Right lobe of liver (tissue), 6 donors: ENCODE data around the gene AFAP1. TPM values are rescaled to one million over a fixed set of nuclear protein-coding genes. Genes with fewer than 3 reads are reported as not detected.
A peak's percentile ranks its signal among the peaks of the same experiment; 100 is the strongest.

Experiments
- ATAC-seq, 4 donors: fragments of 200-7000 bp; cut with Tn5 transposase; one replicate each; pipeline ENCODE4 v1.9.1; 2020; ENCODE audit warnings: mild to moderate bottlenecking in 4 of 4, moderate library complexity in 4 of 4
- DNase-seq, 3 donors: peaks; one replicate each; pipeline ENCODE4 v3.0.0-alpha.2; 2020
- H3K27ac ChIP-seq, 3 donors: fragments of 200-600 bp; one replicate each; pipeline ENCODE4 v1.8.0; 2022
- H3K27me3 ChIP-seq, 2 donors: fragments of 200-600 bp; one replicate each; pipeline ENCODE4 v1.8.0; 2022
- H3K36me3 ChIP-seq, 4 donors: fragments of 200-600 bp; sonication (generic) in 1 of 4; one replicate each; pipeline versions ENCODE4 v1.5.1 to v1.8.0; 2017 to 2022; ENCODE audit warnings: control low read depth in 1 of 4
- H3K4me1 ChIP-seq, 4 donors: fragments of 200-600 bp; sonication (generic) in 1 of 4; one replicate each; pipeline versions ENCODE4 v1.5.1 to v1.8.0; 2017 to 2022; ENCODE audit warnings: control low read depth in 1 of 4
- H3K4me3 ChIP-seq, 3 donors: fragments of 200-600 bp; one replicate each; pipeline ENCODE4 v1.8.0; 2022
- H3K9me3 ChIP-seq, 4 donors: fragments of 200-600 bp; sonication (generic) in 1 of 4; one replicate each; pipeline versions ENCODE4 v1.5.1 to v1.8.0; 2017 to 2022; ENCODE audit warnings: control low read depth in 1 of 4
- POLR2A ChIP-seq: fragments of 450-650 bp; IDR thresholded peaks from one replicate; pipeline ENCODE4 v1.6.1; 2017; ENCODE audit warnings: antibody characterized with exemption, mild to moderate bottlenecking
- WGBS: methylation state at CpG from one replicate; pipeline ENCODE4 v1.1.6; 2018; ENCODE audit warnings: low coverage, low lambda C conversion rate; ENCODE audit not compliant: insufficient coverage; ENCODE audit errors: missing lambda C conversion rate; 5-methylcytosine and 5-hydroxymethylcytosine counted together
- intact Hi-C, 2 donors: fragments of 100-400 bp; cut with DNase I; formaldehyde crosslinking; loops; one replicate each; pipeline versions ENCODE4 v1.11.2 to v1.14.1; 2022
- total RNA-seq, 6 experiments: library from RNA; depleted of rRNA in 2 of 6; stranded (reverse); fragments of >200 nt in 2 of 6; fragmentation: NEBNext Ultra II Directional in 3 of 6; extraction: Animal tissue kit (Norgen Biotek cat#: 25700) in 3 of 6; gene quantifications; one replicate each; pipeline versions ENCODE4 v1.1.0 to v1.2.4, GENCODE V29; 2016 to 2023
- TF ChIP-seq, protein P1 (sequence below), 4 donors: fragments of 200-600 bp in 3 of 4; fragments of 450-650 bp in 1 of 4; IDR thresholded peaks; one replicate each; pipeline versions ENCODE4 v1.5.1 to v1.8.0; 2016 to 2022; ENCODE audit warnings: antibody characterized with exemption in 4 of 4, mild to moderate bottlenecking in 2 of 4
- donor health status: DM: no; HTN: yes; CAD: no.
- donor health status: DM: no; HTN: no; CAD: no.
- donor health status: DM: no; HTN: no; CAD: no.
- donor health status: DM: no; HTN: yes; CAD: no.
- donor health status: DM: no; HTN: yes; CAD: no.

The AFAP1 gene
- total RNA-seq, 6 experiments from 2014 or later, result 0.95 to 3.1 (median 1.9) TPM

DNA sequence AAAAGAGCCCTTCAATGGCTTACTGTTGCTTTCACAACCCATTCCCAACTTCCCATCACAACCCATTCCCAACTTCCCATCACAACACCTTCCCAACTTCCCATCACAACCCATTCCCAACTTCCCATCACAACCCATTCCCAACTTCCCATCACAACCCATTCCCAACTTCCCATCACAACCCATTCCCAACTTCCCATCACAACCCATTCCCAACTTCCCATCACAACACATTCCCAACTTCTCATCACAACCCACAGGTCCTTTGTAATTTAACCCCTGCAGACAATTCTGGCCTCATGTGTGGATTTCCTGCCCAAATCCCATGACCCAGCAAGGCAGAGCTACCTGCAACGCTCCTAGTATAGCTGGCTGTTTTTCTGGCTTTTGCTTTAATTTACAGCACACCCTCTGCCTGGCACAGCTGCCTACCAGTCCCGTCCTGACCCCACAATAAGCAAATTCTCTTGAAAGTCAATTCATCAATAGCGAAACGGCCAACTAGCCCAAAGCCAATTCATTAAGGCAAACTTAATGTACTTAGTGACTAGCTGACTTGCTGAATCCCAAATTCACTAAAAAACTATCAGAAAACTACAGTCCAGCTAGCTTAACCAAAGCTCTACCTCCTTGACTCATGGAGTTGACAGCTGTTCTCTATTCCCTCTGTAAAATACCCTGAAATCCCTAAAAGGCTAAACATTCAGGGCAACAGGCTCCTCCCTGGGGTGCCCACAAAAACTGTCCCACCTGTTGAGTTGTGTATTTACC lies 75.6 kb downstream of the AFAP1 start:
- Histone ChIP-seq H3K27me3 (no peaks in the 10 kb centered on the region), H3K4me3 (no peak overlapping the region), H3K4me1 (no peaks in the 10 kb centered on the region), H3K27ac (no peak overlapping the region), H3K36me3 (no peaks in the 10 kb centered on the region), H3K9me3 (no peaks in the 10 kb centered on the region)
- ATAC-seq (peak in 1 of 4 donors; percentile 52), DNase-seq (no peak)
- TF ChIP-seq, protein P1, sequence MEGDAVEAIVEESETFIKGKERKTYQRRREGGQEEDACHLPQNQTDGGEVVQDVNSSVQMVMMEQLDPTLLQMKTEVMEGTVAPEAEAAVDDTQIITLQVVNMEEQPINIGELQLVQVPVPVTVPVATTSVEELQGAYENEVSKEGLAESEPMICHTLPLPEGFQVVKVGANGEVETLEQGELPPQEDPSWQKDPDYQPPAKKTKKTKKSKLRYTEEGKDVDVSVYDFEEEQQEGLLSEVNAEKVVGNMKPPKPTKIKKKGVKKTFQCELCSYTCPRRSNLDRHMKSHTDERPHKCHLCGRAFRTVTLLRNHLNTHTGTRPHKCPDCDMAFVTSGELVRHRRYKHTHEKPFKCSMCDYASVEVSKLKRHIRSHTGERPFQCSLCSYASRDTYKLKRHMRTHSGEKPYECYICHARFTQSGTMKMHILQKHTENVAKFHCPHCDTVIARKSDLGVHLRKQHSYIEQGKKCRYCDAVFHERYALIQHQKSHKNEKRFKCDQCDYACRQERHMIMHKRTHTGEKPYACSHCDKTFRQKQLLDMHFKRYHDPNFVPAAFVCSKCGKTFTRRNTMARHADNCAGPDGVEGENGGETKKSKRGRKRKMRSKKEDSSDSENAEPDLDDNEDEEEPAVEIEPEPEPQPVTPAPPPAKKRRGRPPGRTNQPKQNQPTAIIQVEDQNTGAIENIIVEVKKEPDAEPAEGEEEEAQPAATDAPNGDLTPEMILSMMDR (IDR thresholded peaks at IDR 0.05), result no peak
- no peak for TF ChIP-seq POLR2A
- intact Hi-C loops, result no loop called here
- WGBS, result 61% methylated on average over 4 of the region's 4 CpGs

DNA sequence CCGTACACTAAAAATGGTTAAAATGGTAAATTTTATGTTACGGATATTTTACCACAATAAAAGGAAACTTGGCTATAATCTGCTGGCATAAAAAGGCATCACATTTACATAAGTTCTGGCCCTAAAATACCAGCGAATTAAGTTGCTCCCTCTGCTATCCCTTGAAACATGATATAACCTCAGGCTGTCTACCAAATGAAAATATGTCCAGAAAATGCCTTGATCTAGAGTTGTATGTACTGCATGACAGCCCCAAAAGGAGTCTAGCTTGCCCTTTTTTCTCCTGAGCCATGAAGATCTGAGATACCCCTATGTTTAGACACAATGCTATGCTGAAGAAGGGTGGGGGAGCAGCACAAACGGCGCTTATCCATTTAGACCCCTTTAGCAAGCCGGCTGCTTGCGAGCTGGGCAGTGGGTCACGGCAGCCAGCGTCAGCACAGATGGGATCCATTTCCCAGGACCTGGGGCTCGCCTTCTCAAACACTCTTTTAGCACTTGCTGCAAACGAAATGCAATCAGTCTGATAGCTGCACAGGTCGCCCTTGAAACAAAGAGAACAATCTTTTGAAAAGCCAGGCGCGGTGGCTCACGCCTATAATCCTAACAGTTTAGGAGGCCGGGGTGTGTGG lies 77.0 kb downstream of the AFAP1 start:
- no peak for TF ChIP-seq POLR2A
- TF ChIP-seq, protein P1 (IDR thresholded peaks at IDR 0.05), result no peak
- intact Hi-C loops, result no loop called here
- DNase-seq, result no peak

DNA sequence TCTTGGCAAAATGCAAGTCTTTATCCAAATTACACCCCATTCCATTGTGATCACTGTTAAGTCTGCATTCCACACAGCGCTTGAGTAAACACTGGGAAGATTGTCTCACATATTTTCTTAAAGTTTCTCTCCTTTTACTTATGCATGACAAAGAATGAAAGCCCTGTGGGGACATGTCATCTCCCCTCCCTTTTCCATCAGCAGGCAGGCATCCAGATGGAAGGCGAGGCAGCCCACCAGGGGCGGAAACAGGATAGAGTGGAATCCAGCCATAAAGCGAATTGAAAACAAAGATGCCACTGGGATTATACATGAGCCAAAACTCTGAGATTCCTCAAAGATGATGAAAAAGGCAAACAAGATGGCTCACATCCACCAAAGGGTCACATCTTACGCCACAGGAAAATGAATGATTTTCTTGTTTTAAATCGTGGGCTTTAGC lies 78.2 kb downstream of the AFAP1 start:
- no peak for DNase-seq
- TF ChIP-seq, protein P1 (IDR thresholded peaks at IDR 0.05), result no peak
- no peak for TF ChIP-seq POLR2A
- Histone ChIP-seq H3K27me3 (no peaks in the 10 kb centered on the region), H3K27ac (no peak overlapping the region), H3K36me3 (no peaks in the 10 kb centered on the region), H3K4me1 (no peaks in the 10 kb centered on the region), H3K4me3 (no peak overlapping the region), H3K9me3 (no peaks in the 10 kb centered on the region)
- ATAC-seq, result no peak
- 83% methylated on average over 6 of the region's 6 CpGs for WGBS
- intact Hi-C loops, result no loop called here

More for the DNA sequence above, 77.0 kb downstream of the AFAP1 start:
- Histone ChIP-seq H3K4me3 (no peak overlapping the region), H3K27ac (no peak overlapping the region), H3K27me3 (no peaks in the 10 kb centered on the region), H3K9me3 (no peaks in the 10 kb centered on the region), H3K36me3 (no peaks in the 10 kb centered on the region), H3K4me1 (no peaks in the 10 kb centered on the region)
- 76% methylated on average over 12 of the region's 16 CpGs for whole genome bisulfite sequencing
- ATAC-seq, result no peak

DNA sequence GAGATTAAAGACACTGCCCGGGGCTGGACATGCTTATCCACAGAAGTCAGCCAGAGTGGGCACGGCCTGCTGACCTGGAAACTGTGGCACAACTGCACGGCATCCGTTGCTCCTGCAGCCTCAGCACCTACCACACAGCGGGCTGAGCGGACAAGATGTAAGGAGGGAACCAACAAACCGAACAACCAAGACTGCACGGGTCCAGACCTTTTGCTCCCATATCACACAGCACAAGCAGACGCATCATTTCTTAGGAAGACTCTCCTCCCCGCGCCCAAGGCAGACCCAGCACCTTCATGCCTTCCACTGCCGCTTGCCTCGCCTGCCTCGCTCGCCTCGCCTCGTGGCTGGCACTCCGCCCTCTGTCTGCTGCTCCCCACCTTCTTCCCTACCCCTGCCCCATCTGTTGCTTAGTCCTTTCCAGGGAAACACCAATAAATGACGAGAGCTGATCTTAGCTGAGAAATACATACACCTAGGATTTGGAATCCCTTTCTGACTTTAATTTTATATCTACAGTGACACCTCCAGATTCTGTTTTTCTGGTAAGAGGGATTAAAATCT lies 79.0 kb downstream of the AFAP1 start:
- Histone ChIP-seq H3K27ac (no peak overlapping the region), H3K4me1 (no peaks in the 10 kb centered on the region), H3K4me3 (no peak overlapping the region), H3K27me3 (no peaks in the 10 kb centered on the region), H3K9me3 (no peaks in the 10 kb centered on the region), H3K36me3 (no peaks in the 10 kb centered on the region)
- intact Hi-C loops, result no loop called here
- no peak for ATAC-seq
- TF ChIP-seq, protein P1 (IDR thresholded peaks at IDR 0.05), result no peak
- TF ChIP-seq POLR2A, result no peak
- DNase-seq, result no peak
- WGBS, result 70% methylated on average over 8 of the region's 19 CpGs
